B cell (primary cell): ENCODE measurements around the gene OR2AK2. TPM values are rescaled to one million over a fixed set of nuclear protein-coding genes. Genes with fewer than 3 reads are reported as not detected.

ENCODE experiments used
- ATAC-seq: fragments of 200-7000 bp; cut with Tn5 transposase; one replicate; pipeline ENCODE4 v1.10.0; 2021; ENCODE audit warnings: low read depth, mild to moderate bottlenecking, moderate number of reproducible peaks, moderate library complexity
- CTCF ChIA-PET: fragments of 350-600 bp; sonication (Branson Sonifier 250); formaldehyde crosslinking; loops from one replicate; lab custom pipeline; 2021; ENCODE audit warnings: antibody characterized with exemption, inconsistent platforms; lab: Charles Lee
- POLR2A ChIA-PET: fragments of 350-600 bp; sonication (Branson Sonifier 250); formaldehyde crosslinking; loops from one replicate; lab custom pipeline; 2021; ENCODE audit warnings: antibody characterized with exemption; lab: Charles Lee
- DNase-seq: peaks from one replicate; pipeline ENCODE4 v3.0.0; 2013
- H2AFZ ChIP-seq: 2 replicates; pipeline ENCODE4 v1.6.1; 2012; ENCODE audit warnings: mild to moderate bottlenecking, low read depth, low read length; ENCODE audit not compliant: insufficient read depth, poor library complexity, severe bottlenecking
- H3K27ac ChIP-seq, 2 donors: 1 replicate in 1 of 2; 2 replicates in 1 of 2; pipeline ENCODE4 v1.5.1; 2012 to 2013; ENCODE audit warnings: low read length in 2 of 2, mild to moderate bottlenecking in 2 of 2, moderate library complexity in 1 of 2
- H3K27me3 ChIP-seq, 4 experiments: fragments of 200-600 bp in 1 of 4; sonication (generic) in 1 of 4; replicated peaks in 1 of 4; 1 replicate in 2 of 4; 2 replicates in 2 of 4; pipeline versions ENCODE4 v1.6.1 to v1.7.0; 2013 to 2016; ENCODE audit warnings: low read length in 3 of 4, mild to moderate bottlenecking in 2 of 4, mixed read lengths in 1 of 4, moderate library complexity in 1 of 4; ENCODE audit not compliant: insufficient read depth in 4 of 4, control insufficient read depth in 3 of 4; ENCODE audit errors: control extremely low read depth in 1 of 4
- H3K36me3 ChIP-seq, 2 experiments: replicated peaks in 1 of 2; 1 replicate in 1 of 2; 2 replicates in 1 of 2; pipeline versions ENCODE4 v1.6.1 to v1.7.1; 2013; ENCODE audit warnings: low read length in 1 of 2; ENCODE audit not compliant: insufficient read depth in 2 of 2, control insufficient read depth in 1 of 2; ENCODE audit errors: control extremely low read depth in 1 of 2, extremely low read depth in 1 of 2
- H3K4me1 ChIP-seq, 2 donors: fragments of 200-600 bp in 1 of 2; sonication (generic) in 1 of 2; 1 replicate in 1 of 2; 2 replicates in 1 of 2; pipeline versions ENCODE4 v1.5.1 to v1.6.1; 2013 to 2017; ENCODE audit warnings: low read length in 2 of 2; ENCODE audit not compliant: control insufficient read depth in 2 of 2, insufficient read depth in 2 of 2
- H3K4me2 ChIP-seq: replicated peaks from 2 replicates; pipeline ENCODE3; 2012; ENCODE audit warnings: mild to moderate bottlenecking, low read depth, low read length; ENCODE audit not compliant: poor library complexity, severe bottlenecking
- H3K4me3 ChIP-seq, 5 experiments: fragments of 200-600 bp in 1 of 5; sonication (generic) in 1 of 5; 1 replicate in 3 of 5; 2 replicates in 2 of 5; pipeline versions ENCODE4 v1.5.1 to v1.7.0; 2011 to 2016; ENCODE audit warnings: low read length in 4 of 5, mild to moderate bottlenecking in 4 of 5, low read depth in 2 of 5, control low read depth in 1 of 5, moderate library complexity in 1 of 5; ENCODE audit not compliant: insufficient read depth in 1 of 5; ENCODE audit errors: control extremely low read depth in 1 of 5, extremely low read depth in 1 of 5
- H3K79me2 ChIP-seq: fragments of 200-600 bp; sonication (generic); one replicate; pipeline ENCODE4 v1.6.0; 2016; ENCODE audit warnings: low read length; ENCODE audit not compliant: control insufficient read depth, insufficient read depth
- H3K9ac ChIP-seq: fragments of 200-600 bp; sonication (generic); 2 replicates; pipeline ENCODE4 v1.6.1; 2017; ENCODE audit warnings: mild to moderate bottlenecking, low read length, moderate library complexity
- H3K9me3 ChIP-seq, 3 donors: one replicate each; pipeline versions ENCODE4 v1.6.1 to v1.7.1; 2013; ENCODE audit warnings: low read length in 2 of 3; ENCODE audit not compliant: control insufficient read depth in 2 of 3, insufficient read depth in 1 of 3; ENCODE audit errors: control extremely low read depth in 1 of 3
- H4K20me1 ChIP-seq: 2 replicates; pipeline ENCODE4 v1.6.0; 2012; ENCODE audit warnings: mild to moderate bottlenecking, low read length; ENCODE audit not compliant: insufficient read depth, control insufficient read depth, poor library complexity, severe bottlenecking
- H3K27ac Mint-ChIP-seq: one replicate; pipeline ENCODE4 v1.8.0; 2021; ENCODE audit warnings: mixed read lengths
- H3K27me3 Mint-ChIP-seq: one replicate; pipeline ENCODE4 v1.8.0; 2021; ENCODE audit warnings: mixed read lengths
- H3K4me1 Mint-ChIP-seq: one replicate; pipeline ENCODE4 v1.8.0; 2021; ENCODE audit warnings: mixed read lengths
- H3K4me3 Mint-ChIP-seq: one replicate; pipeline ENCODE4 v1.8.0; 2021; ENCODE audit warnings: mixed read lengths
- H3K9me3 Mint-ChIP-seq: one replicate; pipeline ENCODE4 v1.8.0; 2022; ENCODE audit warnings: mixed read lengths; ENCODE audit not compliant: insufficient read depth
- CTCF ChIP-seq: fragments of 200-600 bp; IDR thresholded peaks from one replicate; pipeline ENCODE4 v1.8.0; 2022; ENCODE audit warnings: antibody characterized with exemption, mild to moderate bottlenecking
- EZH2 ChIP-seq: IDR thresholded peaks from 2 replicates; pipeline ENCODE4 v1.6.1; 2012; ENCODE audit warnings: borderline replicate concordance, low read depth, mild to moderate bottlenecking, moderate library complexity, low read length; ENCODE audit not compliant: insufficient read depth, poor library complexity, severe bottlenecking
- WGBS: methylation state at CpG from one replicate; pipeline ENCODE4 v1.1.5; 2013; ENCODE audit warnings: missing lambda C conversion rate; ENCODE audit not compliant: insufficient coverage; 5-methylcytosine and 5-hydroxymethylcytosine counted together
- intact Hi-C: fragments of 100-400 bp; cut with micrococcal nuclease; formaldehyde crosslinking; loops from one replicate; pipeline ENCODE4 v1.10.0; 2022
- polyA plus RNA-seq: library from polyadenylated mRNA; depleted of rRNA; stranded (reverse); fragments of >200 nt; gene quantifications from 2 replicates; pipeline ENCODE4 v1.2.3, GENCODE V29; 2012
- total RNA-seq, 2 donors: library from RNA; stranded (reverse); fragments of 120-200 nt in 1 of 2; gene quantifications; 1 replicate in 1 of 2; 2 replicates in 1 of 2; pipeline versions ENCODE4 v1.2.3 to v1.2.4, GENCODE V29; 2013 to 2022

The OR2AK2 gene
- total and polyA plus RNA-seq, 2 donors (not counting 1 experiment from before 2014, with no cell fraction given) = 0.39 to 0.60 TPM

- H3K27me3 ChIP-seq = no peaks in the 10 kb centered on the region
- Mint-ChIP-seq H3K4me3 (no peak overlapping the region), H3K27me3 (peaks cover 4% of the 10 kb centered on the region), H3K9me3 (peaks cover 4% of the 10 kb centered on the region), H3K27ac (no peak overlapping the region), H3K4me1 (peaks cover 21% of the 10 kb centered on the region)
- ATAC-seq (no peak), DNase-seq (no peak)
- H2AFZ ChIP-seq = no peak overlapping the region
- no peaks in the 10 kb centered on the region for H4K20me1 ChIP-seq
- TF ChIP-seq EZH2 = no peak
- no peak for TF ChIP-seq CTCF
- WGBS = 0% methylated on average over 2 of the region's 4 CpGs
- H3K9me3 ChIP-seq = no peaks in the 10 kb centered on the region
- ChIA-PET POLR2A (no interaction called here), CTCF (no interaction called here)
- intact Hi-C loops = no loop called here
- no peaks in the 10 kb centered on the region for H3K36me3 ChIP-seq
- no peak overlapping the region for H3K9ac ChIP-seq
- H3K4me1 ChIP-seq = peaks cover 12 to 21% of the 10 kb centered on the region in 2 donors
- H3K4me3 ChIP-seq = no peak overlapping the region
- H3K79me2 ChIP-seq = no peaks in the 10 kb centered on the region
- H3K4me2 ChIP-seq = no peak overlapping the region
- no peak overlapping the region for H3K27ac ChIP-seq
These were observed 2.0 kb upstream of the OR2AK2 start for GRCh38 chr1:247962911-247963588.

- Histone ChIP-seq H3K4me2 (peak overlapping the region; percentile 66), H3K36me3 (no peaks in the 10 kb centered on the region), H3K9ac (peak overlapping the region; percentile 52), H3K27ac (peak overlapping the region in 1 of 2 donors; percentile 38), H3K4me3 (peak overlapping the region in 3 of 5 experiments; percentile 3 to 52 (median 13)), H2AFZ (peak overlapping the region; percentile 25), H4K20me1 (no peaks in the 10 kb centered on the region), H3K27me3 (no peaks in the 10 kb centered on the region), H3K79me2 (no peaks in the 10 kb centered on the region), H3K4me1 (peaks cover 12 to 21% of the 10 kb centered on the region in 2 donors), H3K9me3 (no peaks in the 10 kb centered on the region)
- ChIA-PET POLR2A (no interaction called here), CTCF (no interaction called here)
- TF ChIP-seq CTCF (no peak), EZH2 (no peak)
- Mint-ChIP-seq H3K9me3 (peaks cover 4% of the 10 kb centered on the region), H3K4me3 (peak overlapping the region; percentile 52), H3K27me3 (no peaks in the 10 kb centered on the region), H3K27ac (peak overlapping the region; percentile 2), H3K4me1 (peaks cover 21% of the 10 kb centered on the region)
- no peak for ATAC-seq
- DNase-seq = peak; percentile 64
- intact Hi-C loops = no loop called here
- 0% methylated on average over 3 of the region's 5 CpGs for WGBS
These were observed 1.6 kb downstream of the OR2AK2 start for GRCh38 chr1:247966532-247967204.
